ENCODE measurements around the gene NPAS1.
"Not testable (repeated sequence)": the region's sequence is repeated elsewhere in the genome, so short reads cannot be mapped to it uniquely, and the experiment has no call there.

The NPAS1 gene

DNA sequence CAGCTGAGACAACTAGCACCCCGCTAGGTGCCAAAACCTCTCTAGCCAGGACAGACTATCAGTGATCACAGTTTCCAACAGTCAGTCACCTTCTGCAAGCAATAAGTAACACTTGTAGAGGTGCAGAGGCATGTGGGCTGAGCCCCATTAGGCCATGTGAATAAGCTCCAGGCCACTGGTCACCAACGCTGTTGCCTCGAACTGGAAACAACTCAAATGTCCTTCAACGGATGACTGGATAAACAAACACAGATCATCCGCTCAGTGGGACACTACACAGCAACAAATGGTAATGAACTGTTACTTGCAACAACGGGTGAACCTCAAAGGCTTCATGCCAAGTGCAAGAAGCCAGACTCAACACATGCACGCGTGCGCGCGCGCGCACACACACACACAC is 56.3 kb downstream of the NPAS1 start:
- H3K4me1 ChIP-seq (ENCODE audit: insufficient read depth, low read length) = peaks cover 7% of the 10 kb centered on the region
- H3K9me3 ChIP-seq (ENCODE audit: low read length) = no peaks in the 10 kb centered on the region
- H3K27me3 ChIP-seq (ENCODE audit: control insufficient read depth in 1 of 2, insufficient read depth in 2 of 2, low read length in 2 of 2) = no peaks in the 10 kb centered on the region
- no peak overlapping the region for H3K27ac ChIP-seq (ENCODE audit: low read depth, low read length)
- H3K36me3 ChIP-seq (ENCODE audit: insufficient read depth, low read length) = peaks cover 44% of the 10 kb centered on the region
- H3K4me3 ChIP-seq (ENCODE audit: low read depth in 1 of 2, low read length in 2 of 2) = no peak overlapping the region
- no peak overlapping the region for H3K9ac ChIP-seq (ENCODE audit: low read length)

- H3K36me3 ChIP-seq (ENCODE audit: insufficient read depth, low read length) = peaks cover 56% of the 10 kb centered on the region
- H3K9ac ChIP-seq (ENCODE audit: low read length) = not testable (repeated sequence)
Measured at GRCh38 chr19:47078351-47078750, 58.7 kb downstream of the NPAS1 start.

DNA sequence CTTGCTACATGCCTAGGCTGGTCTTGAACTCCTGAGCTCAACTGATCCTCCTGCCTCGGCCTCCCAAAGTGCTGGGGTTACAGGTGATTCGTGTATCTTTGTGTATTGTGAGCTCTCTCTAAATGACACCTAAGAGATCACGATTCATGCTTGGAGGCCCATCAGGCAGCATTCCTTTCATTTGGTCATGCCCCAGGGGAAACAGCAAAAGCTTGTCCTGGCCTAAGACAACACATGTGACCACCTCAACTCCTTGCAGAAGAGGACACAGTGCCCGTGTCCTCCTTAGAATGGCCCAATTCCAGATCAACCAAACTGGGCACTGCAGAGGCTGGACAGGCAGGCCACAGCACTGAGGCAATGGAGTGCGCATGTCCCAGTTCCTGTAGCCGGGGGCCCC is 61.5 kb downstream of the NPAS1 start:
- Histone ChIP-seq H3K27ac (ENCODE audit: low read depth, low read length) (no peak overlapping the region), H3K36me3 (ENCODE audit: insufficient read depth, low read length) (peaks cover 61% of the 10 kb centered on the region), H3K9me3 (ENCODE audit: low read length) (no peaks in the 10 kb centered on the region), H3K9ac (ENCODE audit: low read length) (no peak overlapping the region), H3K27me3 (ENCODE audit: control insufficient read depth in 1 of 2, insufficient read depth in 2 of 2, low read length in 2 of 2) (no peaks in the 10 kb centered on the region), H3K4me1 (ENCODE audit: insufficient read depth, low read length) (peaks cover 7% of the 10 kb centered on the region), H3K4me3 (ENCODE audit: low read depth in 1 of 2, low read length in 2 of 2) (no peak overlapping the region)

More at GRCh38 chr19:47078351-47078750, 58.7 kb downstream of the NPAS1 start:
- H3K4me1 ChIP-seq (ENCODE audit: insufficient read depth, low read length); H3K27me3 ChIP-seq (ENCODE audit: control insufficient read depth in 1 of 2, insufficient read depth in 2 of 2, low read length in 2 of 2); H3K9me3 ChIP-seq (ENCODE audit: low read length); H3K27ac ChIP-seq (ENCODE audit: low read depth, low read length); H3K4me3 ChIP-seq (ENCODE audit: low read depth in 1 of 2, low read length in 2 of 2): not testable (repeated sequence)

- Histone ChIP-seq H3K36me3 (ENCODE audit: insufficient read depth, low read length) (peaks cover 65% of the 10 kb centered on the region), H3K9ac (ENCODE audit: low read length) (no peak overlapping the region), H3K27ac (ENCODE audit: low read depth, low read length) (no peak overlapping the region), H3K4me3 (ENCODE audit: low read depth in 1 of 2, low read length in 2 of 2) (no peak overlapping the region), H3K9me3 (ENCODE audit: low read length) (no peaks in the 10 kb centered on the region), H3K4me1 (ENCODE audit: insufficient read depth, low read length) (peaks cover 7% of the 10 kb centered on the region), H3K27me3 (ENCODE audit: control insufficient read depth in 1 of 2, insufficient read depth in 2 of 2, low read length in 2 of 2) (no peaks in the 10 kb centered on the region)
Measured at GRCh38 chr19:47082493-47082892, 62.9 kb downstream of the NPAS1 start.

GRCh38 chr19:47084879-47085439 is 65.3 kb downstream of the NPAS1 start:
- H3K4me3 ChIP-seq (ENCODE audit: low read depth in 1 of 2, low read length in 2 of 2) = no peak overlapping the region
- peaks cover 2% of the 10 kb centered on the region for H3K4me1 ChIP-seq (ENCODE audit: insufficient read depth, low read length)
- no peaks in the 10 kb centered on the region for H3K27me3 ChIP-seq (ENCODE audit: control insufficient read depth in 1 of 2, insufficient read depth in 2 of 2, low read length in 2 of 2)
- no peak overlapping the region for H3K27ac ChIP-seq (ENCODE audit: low read depth, low read length)
- no peak overlapping the region for H3K9ac ChIP-seq (ENCODE audit: low read length)
- H3K9me3 ChIP-seq (ENCODE audit: low read length) = no peaks in the 10 kb centered on the region
- peaks cover 77% of the 10 kb centered on the region for H3K36me3 ChIP-seq (ENCODE audit: insufficient read depth, low read length)

- Histone ChIP-seq H3K27me3 (ENCODE audit: control insufficient read depth in 1 of 2, insufficient read depth in 2 of 2, low read length in 2 of 2) (no peaks in the 10 kb centered on the region), H3K9me3 (ENCODE audit: low read length) (no peaks in the 10 kb centered on the region), H3K4me1 (ENCODE audit: insufficient read depth, low read length) (no peaks in the 10 kb centered on the region), H3K27ac (ENCODE audit: low read depth, low read length) (no peak overlapping the region), H3K4me3 (ENCODE audit: low read depth in 1 of 2, low read length in 2 of 2) (no peak overlapping the region), H3K36me3 (ENCODE audit: insufficient read depth, low read length) (peaks cover 70% of the 10 kb centered on the region), H3K9ac (ENCODE audit: low read length) (no peak overlapping the region)
Measured at GRCh38 chr19:47086280-47086679, 66.6 kb downstream of the NPAS1 start.

DNA sequence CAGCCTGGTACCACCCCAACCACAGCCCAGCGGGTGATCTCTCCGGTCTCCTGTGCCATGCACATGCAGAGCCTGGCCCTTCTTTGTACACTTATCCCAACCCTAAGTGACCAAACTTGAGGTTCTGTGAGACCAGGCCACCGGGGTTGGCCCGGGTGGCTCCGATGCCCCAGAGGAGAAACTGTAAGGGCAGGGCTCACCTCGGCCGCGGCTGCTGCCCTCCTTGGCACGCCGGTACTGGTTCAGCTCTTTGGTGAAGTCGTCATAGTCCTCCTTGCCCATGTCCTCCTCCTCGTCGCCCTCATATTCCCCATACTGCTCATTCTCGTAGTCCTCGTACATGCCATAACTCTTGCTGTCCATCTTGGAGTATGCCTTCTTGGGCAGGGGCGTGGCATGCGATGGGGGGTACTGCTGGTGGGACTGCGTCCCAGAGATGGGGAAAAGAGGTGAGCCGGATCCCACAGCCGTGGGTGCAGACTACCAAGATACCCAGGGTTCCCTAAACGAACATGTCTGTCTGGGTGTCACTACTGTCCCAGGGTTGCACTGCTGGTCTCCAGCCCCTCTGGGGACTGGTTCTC is 70.2 kb downstream of the NPAS1 start:
- no peak overlapping the region for H3K4me3 ChIP-seq (ENCODE audit: low read depth in 1 of 2, low read length in 2 of 2)
- H3K4me1 ChIP-seq (ENCODE audit: insufficient read depth, low read length) = peaks cover 11% of the 10 kb centered on the region
- H3K36me3 ChIP-seq (ENCODE audit: insufficient read depth, low read length) = peaks cover 53% of the 10 kb centered on the region
- H3K27me3 ChIP-seq (ENCODE audit: control insufficient read depth in 1 of 2, insufficient read depth in 2 of 2, low read length in 2 of 2) = no peaks in the 10 kb centered on the region
- no peaks in the 10 kb centered on the region for H3K9me3 ChIP-seq (ENCODE audit: low read length)
- no peak overlapping the region for H3K27ac ChIP-seq (ENCODE audit: low read depth, low read length)
- H3K9ac ChIP-seq (ENCODE audit: low read length) = no peak overlapping the region

DNA sequence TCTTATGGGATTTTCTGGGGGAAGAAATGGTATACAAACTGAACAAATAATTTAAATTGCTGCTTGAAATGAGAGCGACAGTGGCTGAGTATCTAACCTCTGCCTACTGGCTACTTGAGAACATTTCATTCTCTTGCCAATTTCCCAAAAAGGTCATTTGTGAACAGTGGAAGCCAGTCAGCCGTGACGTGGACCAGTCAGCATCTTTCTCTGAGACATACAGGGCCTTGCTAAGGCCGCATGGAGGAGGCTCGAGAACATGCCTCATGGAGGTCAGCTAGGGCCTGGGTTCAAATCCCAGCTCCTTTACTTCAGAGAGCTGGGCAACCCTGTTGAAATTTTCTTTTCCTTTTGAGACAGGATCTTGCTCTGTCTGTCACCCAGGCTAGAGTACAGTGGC is 73.6 kb downstream of the NPAS1 start:
- no peaks in the 10 kb centered on the region for H3K27me3 ChIP-seq (ENCODE audit: control insufficient read depth in 1 of 2, insufficient read depth in 2 of 2, low read length in 2 of 2)
- no peak overlapping the region for H3K27ac ChIP-seq (ENCODE audit: low read depth, low read length)
- H3K4me3 ChIP-seq (ENCODE audit: low read depth in 1 of 2, low read length in 2 of 2) = no peak overlapping the region
- no peak overlapping the region for H3K9ac ChIP-seq (ENCODE audit: low read length)
- no peaks in the 10 kb centered on the region for H3K9me3 ChIP-seq (ENCODE audit: low read length)
- H3K36me3 ChIP-seq (ENCODE audit: insufficient read depth, low read length) = peaks cover 43% of the 10 kb centered on the region
- peaks cover 37% of the 10 kb centered on the region for H3K4me1 ChIP-seq (ENCODE audit: insufficient read depth, low read length)

DNA sequence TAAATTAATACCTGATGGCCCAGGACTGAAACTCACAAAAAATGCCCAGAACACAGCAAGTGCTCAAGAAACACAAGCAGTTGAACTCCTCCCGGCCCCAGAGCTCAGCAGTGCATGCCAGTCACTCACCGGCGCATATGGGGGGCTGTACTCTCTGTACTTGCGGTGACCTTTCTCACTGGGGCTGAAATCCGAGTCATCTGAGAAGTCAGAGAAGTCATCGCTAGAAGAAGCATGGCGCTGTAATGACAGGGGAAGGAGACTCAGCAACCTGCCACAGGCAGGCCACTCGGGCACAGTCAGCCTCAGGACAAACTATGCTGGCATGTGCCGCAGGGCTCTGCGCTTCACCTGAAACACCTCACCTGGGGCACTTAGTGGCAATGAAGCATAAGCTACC is 74.2 kb downstream of the NPAS1 start:
- peaks cover 40% of the 10 kb centered on the region for H3K36me3 ChIP-seq (ENCODE audit: insufficient read depth, low read length)
- peaks cover 38% of the 10 kb centered on the region for H3K4me1 ChIP-seq (ENCODE audit: insufficient read depth, low read length)
- no peaks in the 10 kb centered on the region for H3K9me3 ChIP-seq (ENCODE audit: low read length)
- no peak overlapping the region for H3K27ac ChIP-seq (ENCODE audit: low read depth, low read length)
- no peak overlapping the region for H3K9ac ChIP-seq (ENCODE audit: low read length)
- H3K27me3 ChIP-seq (ENCODE audit: control insufficient read depth in 1 of 2, insufficient read depth in 2 of 2, low read length in 2 of 2) = no peaks in the 10 kb centered on the region
- H3K4me3 ChIP-seq (ENCODE audit: low read depth in 1 of 2, low read length in 2 of 2) = no peak overlapping the region

DNA sequence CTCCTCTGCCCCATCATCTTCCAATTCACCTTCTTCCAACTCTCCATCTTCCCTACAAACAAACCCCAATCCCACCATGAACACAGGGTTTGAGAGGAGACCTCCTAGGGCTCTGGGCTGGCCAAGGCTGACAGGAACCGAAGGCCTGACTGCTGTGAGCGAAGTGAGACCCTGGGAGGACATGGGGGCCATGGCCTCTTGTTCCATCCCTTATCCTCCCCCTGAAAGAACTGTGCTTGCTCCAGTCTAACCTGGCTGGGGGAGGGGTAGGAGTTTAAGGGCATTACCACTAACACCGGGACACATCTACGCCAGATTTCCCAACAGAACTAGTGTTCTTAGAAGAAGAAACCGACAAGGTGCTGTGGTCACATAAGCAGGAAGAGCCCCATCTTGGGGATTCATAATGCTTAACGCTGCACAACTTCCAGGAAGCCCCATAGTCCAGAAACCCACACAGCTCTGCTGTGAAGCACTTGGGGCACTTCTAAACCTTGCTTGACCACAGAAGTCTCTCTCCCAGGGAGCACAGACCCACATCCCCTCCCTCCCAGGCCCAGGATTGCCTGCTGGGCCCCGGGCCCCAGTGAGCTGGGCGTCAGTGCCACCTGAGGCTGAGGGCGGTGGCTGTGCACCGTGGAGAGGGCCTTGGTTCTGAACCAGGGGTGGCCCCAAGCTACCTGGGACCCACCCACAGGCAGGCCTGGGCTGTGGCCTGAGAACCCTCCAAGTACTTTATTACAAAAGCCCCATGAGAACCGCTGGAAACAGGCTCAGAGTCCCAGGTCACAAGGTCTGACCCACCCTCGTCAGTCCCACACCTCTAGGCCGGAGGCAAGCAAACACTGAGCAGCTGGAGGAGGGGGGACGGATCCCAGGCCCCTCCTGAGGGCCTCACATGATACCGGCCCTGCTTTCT is 75.2 kb downstream of the NPAS1 start:
- Histone ChIP-seq H3K4me3 (ENCODE audit: low read depth in 1 of 2, low read length in 2 of 2) (no peak overlapping the region), H3K4me1 (ENCODE audit: insufficient read depth, low read length) (peaks cover 44% of the 10 kb centered on the region), H3K36me3 (ENCODE audit: insufficient read depth, low read length) (peaks cover 31% of the 10 kb centered on the region), H3K9ac (ENCODE audit: low read length) (no peak overlapping the region), H3K27ac (ENCODE audit: low read depth, low read length) (no peak overlapping the region), H3K27me3 (ENCODE audit: control insufficient read depth in 1 of 2, insufficient read depth in 2 of 2, low read length in 2 of 2) (no peaks in the 10 kb centered on the region), H3K9me3 (ENCODE audit: low read length) (no peaks in the 10 kb centered on the region)
